Upper lobe of left lung (tissue), 4 donors: ENCODE results near the gene TNPO1.

Experiments used
- EP300 ChIP-seq, 4 donors: sonication (generic); formaldehyde crosslinking; IDR thresholded peaks; one replicate each; pipeline ENCODE4 v1.5.1; 2017; ENCODE audit warnings: antibody characterized with exemption in 4 of 4, control low read depth in 2 of 4
- POLR2A ChIP-seq, 4 donors: fragments of 450-650 bp; IDR thresholded peaks; one replicate each; pipeline ENCODE4 v1.5.1; 2016 to 2017; ENCODE audit warnings: antibody characterized with exemption in 4 of 4, mild to moderate bottlenecking in 2 of 4
- POLR2AphosphoS5 ChIP-seq, 2 donors: sonication (generic); formaldehyde crosslinking; IDR thresholded peaks; one replicate each; pipeline ENCODE4 v1.5.1; 2017; ENCODE audit warnings: antibody characterized with exemption in 2 of 2
- TF ChIP-seq, protein P1 (sequence below), 6 experiments: fragments of 450-650 bp in 4 of 6; fragments of 200-600 bp in 2 of 6; sonication (generic) in 2 of 6; IDR thresholded peaks; one replicate each; pipeline ENCODE4 v1.5.1; 2016 to 2019; ENCODE audit warnings: antibody characterized with exemption in 6 of 6

DNA sequence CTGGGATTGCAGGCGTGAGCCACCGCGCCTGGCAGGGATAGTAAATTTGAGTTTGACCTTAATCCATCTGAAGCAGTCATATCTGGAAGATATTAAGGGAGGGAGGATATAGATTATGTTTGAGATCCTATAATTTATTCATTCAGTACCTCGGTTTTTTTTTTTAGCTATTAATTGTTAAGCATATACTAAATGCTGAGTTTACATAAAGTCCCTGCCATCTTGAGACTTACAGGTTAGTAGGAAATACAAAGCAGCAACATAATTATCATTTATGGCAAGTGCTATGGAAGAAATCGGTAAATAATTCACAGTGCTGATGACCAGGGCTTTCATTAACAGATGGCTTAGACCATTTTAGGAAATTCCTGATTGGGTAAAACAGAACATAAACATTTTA lies 72.9 kb downstream of the TNPO1 start:
- TF ChIP-seq, protein P1, sequence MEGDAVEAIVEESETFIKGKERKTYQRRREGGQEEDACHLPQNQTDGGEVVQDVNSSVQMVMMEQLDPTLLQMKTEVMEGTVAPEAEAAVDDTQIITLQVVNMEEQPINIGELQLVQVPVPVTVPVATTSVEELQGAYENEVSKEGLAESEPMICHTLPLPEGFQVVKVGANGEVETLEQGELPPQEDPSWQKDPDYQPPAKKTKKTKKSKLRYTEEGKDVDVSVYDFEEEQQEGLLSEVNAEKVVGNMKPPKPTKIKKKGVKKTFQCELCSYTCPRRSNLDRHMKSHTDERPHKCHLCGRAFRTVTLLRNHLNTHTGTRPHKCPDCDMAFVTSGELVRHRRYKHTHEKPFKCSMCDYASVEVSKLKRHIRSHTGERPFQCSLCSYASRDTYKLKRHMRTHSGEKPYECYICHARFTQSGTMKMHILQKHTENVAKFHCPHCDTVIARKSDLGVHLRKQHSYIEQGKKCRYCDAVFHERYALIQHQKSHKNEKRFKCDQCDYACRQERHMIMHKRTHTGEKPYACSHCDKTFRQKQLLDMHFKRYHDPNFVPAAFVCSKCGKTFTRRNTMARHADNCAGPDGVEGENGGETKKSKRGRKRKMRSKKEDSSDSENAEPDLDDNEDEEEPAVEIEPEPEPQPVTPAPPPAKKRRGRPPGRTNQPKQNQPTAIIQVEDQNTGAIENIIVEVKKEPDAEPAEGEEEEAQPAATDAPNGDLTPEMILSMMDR (IDR thresholded peaks at IDR 0.05), result no peak
- TF ChIP-seq POLR2A (IDR thresholded peaks at IDR 0.05) (no peak), POLR2AphosphoS5 (IDR thresholded peaks at IDR 0.05) (no peak), EP300 (IDR thresholded peaks at IDR 0.05) (no peak)
